Measurements from ENCODE around the gene KCNC4.

Gene KCNC4

GRCh38 chr1:110201157-110201825, 8.8 kb upstream of the KCNC4 start:
- H3K4me2 ChIP-seq (ENCODE audit: low read length): no peak overlapping the region
- no peaks in the 10 kb centered on the region for H3K27me3 ChIP-seq (ENCODE audit: control insufficient read depth, insufficient read depth, low read length)
- no peak overlapping the region for H3K9ac ChIP-seq
- no peak overlapping the region for H3K27ac ChIP-seq
- H2AFZ ChIP-seq: no peak overlapping the region
- no peaks in the 10 kb centered on the region for H3K9me3 ChIP-seq (ENCODE audit: control insufficient read depth, low read length)
- H3K4me3 ChIP-seq (ENCODE audit: low read depth, low read length): no peak overlapping the region
- no peaks in the 10 kb centered on the region for H3K79me2 ChIP-seq
- no peaks in the 10 kb centered on the region for H3K4me1 ChIP-seq
- no peaks in the 10 kb centered on the region for H3K36me3 ChIP-seq (ENCODE audit: control insufficient read depth, insufficient read depth, low read length)
- no peak for TF ChIP-seq CTCF (IDR thresholded peaks at IDR 0.05)

GRCh38 chr1:110203021-110203661, 7.0 kb upstream of the KCNC4 start:
- H3K4me2 ChIP-seq (ENCODE audit: low read length): no peak overlapping the region

GRCh38 chr1:110205156-110205555, 5.0 kb upstream of the KCNC4 start:
- Histone ChIP-seq H3K36me3 (ENCODE audit: control insufficient read depth, insufficient read depth, low read length) (no peaks in the 10 kb centered on the region), H3K27ac (no peak overlapping the region), H2AFZ (no peak overlapping the region), H3K4me2 (ENCODE audit: low read length) (no peak overlapping the region), H3K79me2 (no peaks in the 10 kb centered on the region), H3K4me3 (ENCODE audit: low read depth, low read length) (no peak overlapping the region), H3K4me1 (no peaks in the 10 kb centered on the region), H3K27me3 (ENCODE audit: control insufficient read depth, insufficient read depth, low read length) (no peaks in the 10 kb centered on the region), H3K9ac (no peak overlapping the region), H3K9me3 (ENCODE audit: control insufficient read depth, low read length) (no peaks in the 10 kb centered on the region)
- no peak for TF ChIP-seq CTCF (IDR thresholded peaks at IDR 0.05)

More at GRCh38 chr1:110203021-110203661, 7.0 kb upstream of the KCNC4 start:
- H3K79me2 ChIP-seq: no peaks in the 10 kb centered on the region
- H3K36me3 ChIP-seq (ENCODE audit: control insufficient read depth, insufficient read depth, low read length): no peaks in the 10 kb centered on the region
- H3K4me1 ChIP-seq: no peaks in the 10 kb centered on the region
- H3K9ac ChIP-seq: no peak overlapping the region
- H2AFZ ChIP-seq: peak overlapping the region; percentile 8
- H3K4me3 ChIP-seq (ENCODE audit: low read depth, low read length): no peak overlapping the region
- TF ChIP-seq CTCF (IDR thresholded peaks at IDR 0.05): peak; percentile 73
- H3K27ac ChIP-seq: no peak overlapping the region
- no peaks in the 10 kb centered on the region for H3K27me3 ChIP-seq (ENCODE audit: control insufficient read depth, insufficient read depth, low read length)
- no peaks in the 10 kb centered on the region for H3K9me3 ChIP-seq (ENCODE audit: control insufficient read depth, low read length)

- no peak overlapping the region for H3K4me2 ChIP-seq (ENCODE audit: low read length)
- no peaks in the 10 kb centered on the region for H3K4me1 ChIP-seq
- H3K4me3 ChIP-seq (ENCODE audit: low read depth, low read length): no peak overlapping the region
- H3K36me3 ChIP-seq (ENCODE audit: control insufficient read depth, insufficient read depth, low read length): no peaks in the 10 kb centered on the region
- H2AFZ ChIP-seq: no peak overlapping the region
- no peaks in the 10 kb centered on the region for H3K79me2 ChIP-seq
- no peaks in the 10 kb centered on the region for H3K9me3 ChIP-seq (ENCODE audit: control insufficient read depth, low read length)
- no peaks in the 10 kb centered on the region for H3K27me3 ChIP-seq (ENCODE audit: control insufficient read depth, insufficient read depth, low read length)
- H3K9ac ChIP-seq: no peak overlapping the region
- TF ChIP-seq CTCF (IDR thresholded peaks at IDR 0.05): no peak
- no peak overlapping the region for H3K27ac ChIP-seq
Measured at GRCh38 chr1:110205591-110206155, 4.4 kb upstream of the KCNC4 start.
